Caco-2 (cell line): ENCODE results near the gene SORCS2. TPM values are rescaled to one million over a fixed set of nuclear protein-coding genes. Genes with fewer than 3 reads are reported as not detected.

ENCODE experiments used
- BruUV-seq: library from RNA; stranded (reverse); fragments of 400-500 nt; replicated peaks from 2 replicates; lab custom pipeline; 2021; lab: Mats Ljungman, UMichigan
- CTCF ChIA-PET: fragments of 300-600 bp; sonication (Branson Sonifier 250); formaldehyde crosslinking; loops from one replicate; lab custom pipeline; 2022; ENCODE audit warnings: antibody characterized with exemption; lab: Charles Lee
- POLR2A ChIA-PET: fragments of 300-600 bp; sonication (Branson Sonifier 250); formaldehyde crosslinking; loops from one replicate; lab custom pipeline; 2022; ENCODE audit warnings: antibody characterized with exemption; lab: Charles Lee
- DNase-seq, 2 experiments: peaks; one replicate each; pipeline versions ENCODE4 v3.0.0 to v3.0.0-alpha.2; 2020 to 2022
- H3K27me3 ChIP-seq: replicated peaks from 2 replicates; pipeline ENCODE4 v1.6.0; 2011; ENCODE audit warnings: low read length; ENCODE audit not compliant: control insufficient read depth, insufficient read depth
- H3K36me3 ChIP-seq: 2 replicates; pipeline ENCODE4 v1.5.1; 2011; ENCODE audit warnings: low read length; ENCODE audit not compliant: control insufficient read depth, insufficient read depth
- H3K4me1 ChIP-seq: fragments of 250-450 bp; sonication (Bioruptor Pico); 2 replicates; pipeline ENCODE4 v1.5.1; 2020; ENCODE audit warnings: mild to moderate bottlenecking
- H3K4me3 ChIP-seq: 2 replicates; pipeline ENCODE4 v1.5.1; 2011; ENCODE audit warnings: low read depth, mild to moderate bottlenecking, control low read depth, low read length
- H3K9me3 ChIP-seq: fragments of 250-450 bp; sonication (Bioruptor Pico); 2 replicates; pipeline ENCODE4 v1.5.1; 2020; ENCODE audit warnings: mild to moderate bottlenecking, moderate library complexity
- H3K27ac Mint-ChIP-seq: one replicate; pipeline ENCODE4 v1.8.0; 2022; ENCODE audit warnings: mixed read lengths; ENCODE audit not compliant: unreplicated experiment
- H3K27me3 Mint-ChIP-seq: one replicate; pipeline ENCODE4 v1.8.0; 2022; ENCODE audit warnings: mixed read lengths; ENCODE audit not compliant: insufficient read depth, unreplicated experiment
- H3K36me3 Mint-ChIP-seq: one replicate; pipeline ENCODE4 v1.8.0; 2022; ENCODE audit warnings: mild to moderate bottlenecking, mixed read lengths; ENCODE audit not compliant: insufficient read depth, unreplicated experiment
- H3K4me1 Mint-ChIP-seq: one replicate; pipeline ENCODE4 v1.8.0; 2022; ENCODE audit warnings: low read depth, mixed read lengths; ENCODE audit not compliant: unreplicated experiment
- H3K4me3 Mint-ChIP-seq: one replicate; pipeline ENCODE4 v1.8.0; 2022; ENCODE audit warnings: mild to moderate bottlenecking, moderate library complexity, mixed read lengths; ENCODE audit not compliant: unreplicated experiment
- H3K9me3 Mint-ChIP-seq: one replicate; pipeline ENCODE4 v1.8.0; 2022; ENCODE audit warnings: mixed read lengths; ENCODE audit not compliant: unreplicated experiment
- CTCF ChIP-seq, 2 experiments: fragments of 200-600 bp in 1 of 2; IDR thresholded peaks; 1 replicate in 1 of 2; 2 replicates in 1 of 2; pipeline versions ENCODE4 v1.5.1 to v1.8.0; 2011 to 2022; ENCODE audit warnings: antibody characterized with exemption in 1 of 2, control low read depth in 1 of 2, inconsistent platforms in 1 of 2, low read depth in 1 of 2, low read length in 1 of 2, mild to moderate bottlenecking in 1 of 2, moderate library complexity in 1 of 2; ENCODE audit not compliant: insufficient read depth in 1 of 2, severe bottlenecking in 1 of 2, unreplicated experiment in 1 of 2
- intact Hi-C: fragments of 100-400 bp; cut with micrococcal nuclease; formaldehyde crosslinking; loops from one replicate; pipeline ENCODE4 v1.10.0; 2022; ENCODE audit not compliant: unreplicated experiment
- total RNA-seq: library from RNA; stranded (reverse); gene quantifications from 2 replicates; pipeline ENCODE4 v1.2.3, GENCODE V29; 2022

Gene SORCS2
- total RNA-seq, 1 experiment from 2014 or later = 1.6 TPM

- ChIA-PET POLR2A (no interaction called here), CTCF (no interaction called here)
- Mint-ChIP-seq H3K27ac (no peak overlapping the region), H3K4me3 (no peak overlapping the region), H3K9me3 (no peaks in the 10 kb centered on the region), H3K36me3 (no peaks in the 10 kb centered on the region), H3K27me3 (no peaks in the 10 kb centered on the region), H3K4me1 (no peaks in the 10 kb centered on the region)
- intact Hi-C loops = no loop called here
- Histone ChIP-seq H3K27me3 (no peaks in the 10 kb centered on the region), H3K4me1 (peaks cover 4% of the 10 kb centered on the region), H3K9me3 (no peaks in the 10 kb centered on the region; the same call in 1 of the 2 replicates), H3K4me3 (no peak overlapping the region), H3K36me3 (no peaks in the 10 kb centered on the region)
- no peak for DNase-seq
- no peak for TF ChIP-seq CTCF (IDR thresholded peaks at IDR 0.05; ENCODE audit: insufficient read depth in 1 of 2, low read depth in 1 of 2, low read length in 1 of 2, severe bottlenecking in 1 of 2, unreplicated experiment in 1 of 2)
- no TSS peak for BruUV-seq
Observed at GRCh38 chr4:7708981-7709380, 516.6 kb downstream of the SORCS2 start.

- Mint-ChIP-seq H3K4me3 (no peak overlapping the region), H3K9me3 (no peaks in the 10 kb centered on the region), H3K27ac (no peak overlapping the region), H3K36me3 (no peaks in the 10 kb centered on the region), H3K27me3 (no peaks in the 10 kb centered on the region), H3K4me1 (no peaks in the 10 kb centered on the region)
- peaks cover 4% of the 10 kb centered on the region for H3K4me1 ChIP-seq
- H3K9me3 ChIP-seq = no peaks in the 10 kb centered on the region; the same call in 1 of the 2 replicates
- ChIA-PET CTCF (no interaction called here), POLR2A (no interaction called here)
- no peaks in the 10 kb centered on the region for H3K36me3 ChIP-seq
- H3K4me3 ChIP-seq = no peak overlapping the region
- TF ChIP-seq CTCF (IDR thresholded peaks at IDR 0.05; ENCODE audit: insufficient read depth in 1 of 2, low read depth in 1 of 2, low read length in 1 of 2, severe bottlenecking in 1 of 2, unreplicated experiment in 1 of 2) = no peak
- no TSS peak for BruUV-seq
- no peaks in the 10 kb centered on the region for H3K27me3 ChIP-seq
- intact Hi-C loops = no loop called here
- no peak for DNase-seq
Observed at GRCh38 chr4:7709431-7709830, 517.1 kb downstream of the SORCS2 start.

GRCh38 chr4:7710126-7710525 lies 517.8 kb downstream of the SORCS2 start:
- no peaks in the 10 kb centered on the region for H3K36me3 ChIP-seq
- TF ChIP-seq CTCF (IDR thresholded peaks at IDR 0.05; ENCODE audit: insufficient read depth in 1 of 2, low read depth in 1 of 2, low read length in 1 of 2, severe bottlenecking in 1 of 2, unreplicated experiment in 1 of 2) = no peak
- no peaks in the 10 kb centered on the region; the same call in 1 of the 2 replicates for H3K9me3 ChIP-seq
- no peak overlapping the region for H3K4me3 Mint-ChIP-seq
- no peaks in the 10 kb centered on the region for H3K4me1 Mint-ChIP-seq
- no peaks in the 10 kb centered on the region for H3K36me3 Mint-ChIP-seq
- peaks cover 4% of the 10 kb centered on the region for H3K4me1 ChIP-seq
- no peaks in the 10 kb centered on the region for H3K27me3 Mint-ChIP-seq
- no peaks in the 10 kb centered on the region for H3K9me3 Mint-ChIP-seq
- no peaks in the 10 kb centered on the region for H3K27me3 ChIP-seq
- no peak overlapping the region for H3K4me3 ChIP-seq
- ChIA-PET POLR2A (no interaction called here), CTCF (no interaction called here)
- intact Hi-C loops = no loop called here
- no peak overlapping the region for H3K27ac Mint-ChIP-seq
- BruUV-seq = no TSS peak
- no peak for DNase-seq
